PC-3 (cell line): ENCODE results near the gene VARS2. TPM values are rescaled to one million over a fixed set of nuclear protein-coding genes. Genes with fewer than 3 reads are reported as not detected.

ENCODE experiments used
- ATAC-seq: fragments of 200-7000 bp; cut with Tn5 transposase; 2 replicates; pipeline ENCODE4 v1.9.1; 2020; ENCODE audit warnings: mild to moderate bottlenecking, moderate library complexity
- BruUV-seq: library from RNA; stranded (reverse); fragments of 400-500 nt; replicated peaks from 2 replicates; lab custom pipeline; 2021; lab: Mats Ljungman, UMichigan
- CTCF ChIA-PET: fragments of 300-600 bp; sonication (Branson Sonifier 250); formaldehyde crosslinking; loops from one replicate; lab custom pipeline; 2022; ENCODE audit warnings: antibody characterized with exemption; lab: Charles Lee
- POLR2A ChIA-PET: fragments of 300-600 bp; sonication (Branson Sonifier 250); formaldehyde crosslinking; loops from one replicate; lab custom pipeline; 2022; ENCODE audit warnings: antibody characterized with exemption; ENCODE audit not compliant: unreplicated experiment; lab: Charles Lee
- DNase-seq: peaks from one replicate; pipeline ENCODE4 v3.0.0-alpha.2; 2015
- H2AFZ ChIP-seq: fragments of 300-600 bp; sonication (generic); 2 replicates; pipeline ENCODE4 v1.6.0; 2016; ENCODE audit warnings: antibody characterized with exemption, low read length
- H3F3A ChIP-seq: fragments of 300-600 bp; sonication (generic); one replicate; pipeline ENCODE4 v1.6.0; 2017; ENCODE audit warnings: antibody characterized with exemption, low read length, control low read depth, mild to moderate bottlenecking; ENCODE audit not compliant: unreplicated experiment
- H3K27ac ChIP-seq: fragments of 300-600 bp; sonication (generic); 2 replicates; pipeline ENCODE4 v1.5.1; 2016; ENCODE audit warnings: mild to moderate bottlenecking, low read length
- H3K27me3 ChIP-seq: fragments of 300-600 bp; sonication (generic); 2 replicates; pipeline ENCODE4 v1.6.1; 2016; ENCODE audit warnings: low read length, mixed read lengths
- H3K36me3 ChIP-seq: fragments of 300-600 bp; sonication (generic); 2 replicates; pipeline ENCODE4 v1.6.1; 2016; ENCODE audit warnings: low read depth, mixed run types, low read length, mixed read lengths
- H3K4me1 ChIP-seq: fragments of 300-600 bp; sonication (generic); 2 replicates; pipeline ENCODE4 v1.5.1; 2016; ENCODE audit warnings: low read length; ENCODE audit not compliant: insufficient read depth
- H3K4me2 ChIP-seq: fragments of 300-600 bp; sonication (generic); 2 replicates; pipeline ENCODE4 v1.6.0; 2016; ENCODE audit warnings: low read length
- H3K4me3 ChIP-seq: fragments of 300-600 bp; sonication (generic); 2 replicates; pipeline ENCODE4 v1.5.1; 2016; ENCODE audit warnings: mild to moderate bottlenecking, low read length, mixed read lengths
- H3K79me2 ChIP-seq: fragments of 300-600 bp; sonication (generic); 2 replicates; pipeline ENCODE4 v1.6.1; 2017; ENCODE audit warnings: low read length, mixed read lengths
- H3K9ac ChIP-seq: fragments of 300-600 bp; sonication (generic); 2 replicates; pipeline ENCODE4 v1.6.0; 2016; ENCODE audit warnings: mild to moderate bottlenecking, low read length
- H3K9me2 ChIP-seq: fragments of 300-600 bp; sonication (generic); replicated peaks from 2 replicates; pipeline ENCODE4 v1.6.1; 2016; ENCODE audit warnings: mixed run types, low read length, mixed read lengths
- H3K9me3 ChIP-seq: fragments of 300-600 bp; sonication (generic); 2 replicates; pipeline ENCODE4 v1.6.1; 2016; ENCODE audit warnings: low read length, mixed read lengths
- H4K20me1 ChIP-seq: fragments of 300-600 bp; sonication (generic); 2 replicates; pipeline ENCODE4 v1.6.1; 2016; ENCODE audit warnings: low read length, mixed read lengths
- EZH2 ChIP-seq: fragments of 300-600 bp; sonication (generic); IDR thresholded peaks from one replicate; pipeline ENCODE4 v1.6.1; 2017; ENCODE audit warnings: antibody characterized with exemption, mild to moderate bottlenecking, low read length; ENCODE audit not compliant: unreplicated experiment
- EZH2phosphoT487 ChIP-seq: fragments of 300-600 bp; sonication (generic); IDR thresholded peaks from 2 replicates; pipeline ENCODE4 v1.6.1; 2018; ENCODE audit warnings: mild to moderate bottlenecking, antibody characterized with exemption, low read length, borderline replicate concordance
- intact Hi-C: fragments of 100-400 bp; cut with micrococcal nuclease; formaldehyde crosslinking; loops from 2 replicates; pipeline ENCODE4 v1.9.0; 2023
- total RNA-seq: library from RNA; depleted of rRNA; stranded (reverse); fragments of >200 nt; gene quantifications from 2 replicates; pipeline ENCODE4 v1.2.3, GENCODE V29; 2014
- TF ChIP-seq, protein P1 (sequence below): fragments of 300-600 bp; sonication (generic); conservative IDR thresholded peaks from 2 replicates; pipeline ENCODE4 v1.5.1; 2017; ENCODE audit warnings: antibody characterized with exemption, low read depth, mild to moderate bottlenecking, low read length

Gene VARS2
- total RNA-seq, 1 experiment from 2014 or later = 66.5 TPM

DNA sequence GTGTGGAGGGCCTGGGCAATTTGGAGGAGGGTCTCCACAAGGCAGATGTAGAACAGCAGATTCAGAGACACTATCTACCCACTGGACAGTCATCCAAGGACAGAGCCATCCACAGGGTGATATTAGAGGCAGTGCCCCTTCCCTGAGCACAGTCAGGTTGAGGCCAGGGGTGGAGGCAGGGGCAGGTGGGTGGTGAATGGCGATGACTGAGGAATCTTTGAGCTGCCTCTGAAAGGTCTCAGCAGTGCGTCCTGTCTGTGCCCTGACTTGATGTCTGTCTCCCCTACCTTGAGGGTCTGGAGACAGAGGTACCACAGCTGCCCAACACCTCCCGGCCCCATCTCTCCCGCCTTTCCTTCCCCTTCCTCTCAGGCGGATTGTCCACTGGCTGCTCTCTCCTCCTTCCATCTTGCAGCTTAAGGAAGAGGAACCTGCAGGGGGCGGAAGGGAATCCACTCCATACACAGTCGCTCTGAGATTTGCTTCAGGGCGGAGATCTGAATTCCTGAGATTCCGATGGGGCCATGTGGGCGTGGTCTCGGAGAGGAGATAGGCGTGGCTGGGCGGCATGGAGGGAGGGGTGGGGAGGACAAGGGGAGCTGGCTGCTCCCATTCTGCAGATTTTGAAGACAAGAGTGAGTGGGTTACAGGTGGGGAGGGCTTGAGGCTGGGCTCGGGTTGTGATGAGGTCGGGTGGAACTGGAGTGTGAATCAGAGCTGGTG lies 28.5 kb downstream of the VARS2 start:
- Histone ChIP-seq H3K36me3 (no peaks in the 10 kb centered on the region), H3K4me1 (peaks cover 9% of the 10 kb centered on the region; the same call in 1 of the 2 replicates), H3F3A (no peaks in the 10 kb centered on the region), H2AFZ (peak overlapping the region; percentile 71), H3K9ac (no peak overlapping the region), H3K27ac (no peak overlapping the region), H3K4me3 (no peak overlapping the region), H3K9me2 (no peaks in the 10 kb centered on the region), H3K4me2 (peak overlapping the region; percentile 46), H3K79me2 (no peaks in the 10 kb centered on the region), H3K9me3 (no peaks in the 10 kb centered on the region), H3K27me3 (no peaks in the 10 kb centered on the region), H4K20me1 (no peaks in the 10 kb centered on the region)
- intact Hi-C loops = loop anchor here (1.0 to 2.0 kb wide), 3 partner anchors 100 to 128 kb away; no protein-coding TSS in a partner anchor
- ATAC-seq (peak; percentile 94), DNase-seq (peak; percentile 96)
- ChIA-PET CTCF (interaction anchor here (0.6 to 2.0 kb wide), 6 partner anchors 16 to 145 kb away, joined by 3 to 31 read pairs (median 8); no protein-coding TSS in a partner anchor), POLR2A (interaction anchor here (0.6 kb wide), 1 partner anchor 128 kb away, joined by 3 read pairs; no protein-coding TSS in a partner anchor)
- TF ChIP-seq EZH2 (no peak), EZH2phosphoT487 (no peak)
- TF ChIP-seq, protein P1, sequence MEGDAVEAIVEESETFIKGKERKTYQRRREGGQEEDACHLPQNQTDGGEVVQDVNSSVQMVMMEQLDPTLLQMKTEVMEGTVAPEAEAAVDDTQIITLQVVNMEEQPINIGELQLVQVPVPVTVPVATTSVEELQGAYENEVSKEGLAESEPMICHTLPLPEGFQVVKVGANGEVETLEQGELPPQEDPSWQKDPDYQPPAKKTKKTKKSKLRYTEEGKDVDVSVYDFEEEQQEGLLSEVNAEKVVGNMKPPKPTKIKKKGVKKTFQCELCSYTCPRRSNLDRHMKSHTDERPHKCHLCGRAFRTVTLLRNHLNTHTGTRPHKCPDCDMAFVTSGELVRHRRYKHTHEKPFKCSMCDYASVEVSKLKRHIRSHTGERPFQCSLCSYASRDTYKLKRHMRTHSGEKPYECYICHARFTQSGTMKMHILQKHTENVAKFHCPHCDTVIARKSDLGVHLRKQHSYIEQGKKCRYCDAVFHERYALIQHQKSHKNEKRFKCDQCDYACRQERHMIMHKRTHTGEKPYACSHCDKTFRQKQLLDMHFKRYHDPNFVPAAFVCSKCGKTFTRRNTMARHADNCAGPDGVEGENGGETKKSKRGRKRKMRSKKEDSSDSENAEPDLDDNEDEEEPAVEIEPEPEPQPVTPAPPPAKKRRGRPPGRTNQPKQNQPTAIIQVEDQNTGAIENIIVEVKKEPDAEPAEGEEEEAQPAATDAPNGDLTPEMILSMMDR = peak; percentile 80
- BruUV-seq = no TSS peak

DNA sequence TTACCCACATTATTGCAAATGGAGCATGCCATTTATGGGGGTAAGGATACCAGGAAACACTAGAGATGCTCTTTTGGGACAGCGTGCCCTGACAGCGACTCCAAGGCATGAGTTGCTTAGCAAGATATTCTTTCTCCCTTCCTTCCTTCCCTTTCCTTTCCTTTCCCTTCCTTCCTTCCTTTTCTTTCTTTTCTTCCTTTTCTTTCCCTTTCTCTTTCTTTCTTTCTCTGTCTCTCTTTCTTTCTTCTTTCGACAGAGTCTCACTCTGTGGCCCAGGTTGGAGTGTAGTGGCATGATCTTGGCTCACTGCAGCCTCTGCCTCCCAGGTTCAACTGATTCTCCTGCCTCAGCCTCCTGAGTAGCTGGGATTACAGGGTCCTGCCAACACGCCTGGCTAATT lies 30.0 kb downstream of the VARS2 start:
- ATAC-seq = no peak
- BruUV-seq = no TSS peak

More for the DNA sequence above, 30.0 kb downstream of the VARS2 start:
- Histone ChIP-seq H3K9ac (no peak overlapping the region), H3K4me2 (no peak overlapping the region), H3F3A (no peaks in the 10 kb centered on the region), H3K9me2 (no peaks in the 10 kb centered on the region), H3K9me3 (no peaks in the 10 kb centered on the region), H3K4me3 (no peak overlapping the region), H3K27me3 (no peaks in the 10 kb centered on the region), H3K27ac (no peak overlapping the region), H3K4me1 (peaks cover 9% of the 10 kb centered on the region; the same call in 1 of the 2 replicates), H4K20me1 (no peaks in the 10 kb centered on the region), H2AFZ (no peak overlapping the region), H3K36me3 (no peaks in the 10 kb centered on the region), H3K79me2 (no peaks in the 10 kb centered on the region)
- TF ChIP-seq, protein P1 = no peak
- no peak for TF ChIP-seq EZH2phosphoT487
- TF ChIP-seq EZH2 = no peak
- ChIA-PET CTCF (no interaction called here), POLR2A (no interaction called here)
- intact Hi-C loops = no loop called here
- no peak for DNase-seq
